Prostate gland (tissue), 2 donors: ENCODE data around the gene ACOX1. TPM values are rescaled to one million over a fixed set of nuclear protein-coding genes. Genes with fewer than 3 reads are reported as not detected.

Source experiments
- DNase-seq: peaks from one replicate; pipeline ENCODE4 v3.0.0-alpha.2; 2019; ENCODE audit warnings: low spot score
- H3K27ac ChIP-seq, 2 donors: fragments of 200-600 bp; sonication (generic); 2 replicates each; pipeline ENCODE4 v1.5.1; 2017 to 2019
- H3K27me3 ChIP-seq: fragments of 200-600 bp; sonication (generic); replicated peaks from 2 replicates; pipeline ENCODE4 v1.5.1; 2019; ENCODE audit not compliant: insufficient read depth
- H3K36me3 ChIP-seq, 2 donors: fragments of 200-600 bp; sonication (generic); 1 replicate in 1 of 2; 2 replicates in 1 of 2; pipeline versions ENCODE4 v1.5.1 to v1.8.1; 2017 to 2019
- H3K4me1 ChIP-seq: fragments of 200-600 bp; sonication (generic); replicated peaks from 2 replicates; pipeline ENCODE4 v1.5.1; 2019
- H3K4me3 ChIP-seq, 2 donors: fragments of 200-600 bp; sonication (generic); 2 replicates each; pipeline ENCODE4 v1.5.1; 2017 to 2019
- H3K9me3 ChIP-seq: fragments of 200-600 bp; sonication (generic); 2 replicates; pipeline ENCODE4 v1.5.1; 2017
- CTCF ChIP-seq, 4 experiments: fragments of 200-600 bp in 2 of 4; fragments of 450-650 bp in 2 of 4; sonication (generic) in 2 of 4; IDR thresholded peaks; 1 replicate in 3 of 4; 2 replicates in 1 of 4; pipeline ENCODE4 v1.5.1; 2016 to 2019; ENCODE audit warnings: antibody characterized with exemption in 4 of 4, mild to moderate bottlenecking in 2 of 4, moderate library complexity in 2 of 4
- POLR2A ChIP-seq: fragments of 450-650 bp; IDR thresholded peaks from one replicate; pipeline ENCODE4 v1.6.1; 2016; ENCODE audit warnings: antibody characterized with exemption, mild to moderate bottlenecking
- POLR2AphosphoS5 ChIP-seq: sonication (generic); formaldehyde crosslinking; IDR thresholded peaks from one replicate; pipeline ENCODE4 v1.6.1; 2017; ENCODE audit warnings: antibody characterized with exemption
- WGBS: methylation state at CpG from one replicate; pipeline ENCODE4 v1.1.5; 2018; 5-methylcytosine and 5-hydroxymethylcytosine counted together
- intact Hi-C: fragments of 100-400 bp; cut with DNase I; formaldehyde crosslinking; loops from one replicate; pipeline ENCODE4 v1.14.2; 2022
- total RNA-seq, 2 donors: library from RNA; depleted of rRNA; stranded (reverse); fragments of >200 nt; gene quantifications; one replicate each; pipeline ENCODE4 v1.1.0, GENCODE V29; 2016

Gene ACOX1
- total RNA-seq, 2 donors from 2014 or later, result 75.5 to 79.0 TPM

GRCh38 chr17:75902406-75902805 lies 76.6 kb downstream of the ACOX1 start:
- Histone ChIP-seq H3K4me3 (no peak overlapping the region), H3K4me1 (peaks cover 3% of the 10 kb centered on the region), H3K9me3 (no peaks in the 10 kb centered on the region), H3K36me3 (peaks cover 9 to 18% of the 10 kb centered on the region in 2 donors), H3K27me3 (no peaks in the 10 kb centered on the region), H3K27ac (no peak overlapping the region)
- intact Hi-C loops, result no loop called here
- TF ChIP-seq CTCF (IDR thresholded peaks at IDR 0.05), result no peak
- TF ChIP-seq POLR2A, result no peak
- no peak for TF ChIP-seq POLR2AphosphoS5
- 95% methylated on average over 6 of the region's 6 CpGs for WGBS
- no peak for DNase-seq

GRCh38 chr17:75901727-75902126 lies 77.2 kb downstream of the ACOX1 start:
- H3K4me1 ChIP-seq, result peaks cover 3% of the 10 kb centered on the region
- WGBS, result 88% methylated on average over 15 of the region's 18 CpGs
- intact Hi-C loops, result no loop called here
- no peak overlapping the region for H3K27ac ChIP-seq
- H3K9me3 ChIP-seq, result no peaks in the 10 kb centered on the region
- DNase-seq, result no peak
- no peak overlapping the region for H3K4me3 ChIP-seq
- H3K36me3 ChIP-seq, result peaks cover 9 to 18% of the 10 kb centered on the region in 2 donors
- TF ChIP-seq POLR2AphosphoS5, result no peak
- TF ChIP-seq CTCF (IDR thresholded peaks at IDR 0.05), result no peak
- TF ChIP-seq POLR2A, result no peak
- H3K27me3 ChIP-seq, result no peaks in the 10 kb centered on the region

GRCh38 chr17:75900691-75901533 lies 78.1 kb downstream of the ACOX1 start:
- DNase-seq, result no peak

GRCh38 chr17:75899767-75900468 lies 79.0 kb downstream of the ACOX1 start:
- H3K27ac ChIP-seq, result no peak overlapping the region
- DNase-seq, result no peak
- H3K4me1 ChIP-seq, result peaks cover 5% of the 10 kb centered on the region
- 96% methylated on average over 15 of the region's 23 CpGs for WGBS
- peaks cover 9 to 18% of the 10 kb centered on the region in 2 donors for H3K36me3 ChIP-seq
- no peaks in the 10 kb centered on the region for H3K9me3 ChIP-seq
- intact Hi-C loops, result loop anchor here (5.0 kb wide), 1 partner anchor 113 kb away; no protein-coding TSS in a partner anchor
- H3K27me3 ChIP-seq, result no peaks in the 10 kb centered on the region
- no peak overlapping the region for H3K4me3 ChIP-seq
- TF ChIP-seq CTCF (IDR thresholded peaks at IDR 0.05) (no peak), POLR2AphosphoS5 (no peak), POLR2A (no peak)

More at GRCh38 chr17:75900691-75901533, 78.1 kb downstream of the ACOX1 start:
- Histone ChIP-seq H3K4me3 (no peak overlapping the region), H3K27me3 (no peaks in the 10 kb centered on the region), H3K4me1 (peaks cover 3% of the 10 kb centered on the region), H3K36me3 (peaks cover 9 to 18% of the 10 kb centered on the region in 2 donors), H3K27ac (no peak overlapping the region), H3K9me3 (no peaks in the 10 kb centered on the region)
- TF ChIP-seq CTCF (IDR thresholded peaks at IDR 0.05) (no peak), POLR2AphosphoS5 (no peak), POLR2A (no peak)
- intact Hi-C loops, result no loop called here
- WGBS, result 89% methylated on average over 13 of the region's 13 CpGs
